ENCODE data around the gene LTBP1.

Gene LTBP1

GRCh38 chr2:33448220-33448899 lies 501.6 kb downstream of the LTBP1 start:
- Histone ChIP-seq H2AFZ (ENCODE audit: low read length, unreplicated experiment) (no peak overlapping the region), H3K27ac (ENCODE audit: low read depth, low read length) (no peak overlapping the region)

More at GRCh38 chr2:33448220-33448899, 501.6 kb downstream of the LTBP1 start:
- no peaks in the 10 kb centered on the region for H3K4me1 ChIP-seq (ENCODE audit: control insufficient read depth, insufficient read depth, low read length, unreplicated experiment)
- H3K4me3 ChIP-seq (ENCODE audit: low read depth, low read length) = no peak overlapping the region
- H3K36me3 ChIP-seq (ENCODE audit: insufficient read depth, low read length) = no peaks in the 10 kb centered on the region
- H3K27me3 ChIP-seq (ENCODE audit: insufficient read depth, low read length) = no peaks in the 10 kb centered on the region
- no peaks in the 10 kb centered on the region for H3K79me2 ChIP-seq (ENCODE audit: control insufficient read depth, insufficient read depth, low read length, unreplicated experiment)
